PC-9 (cell line): Measurements from ENCODE around the gene AKAP12. TPM values are rescaled to one million over a fixed set of nuclear protein-coding genes. Genes with fewer than 3 reads are reported as not detected.

Experiments
- BruUV-seq: library from RNA; stranded (reverse); fragments of 400-500 nt; replicated peaks from 2 replicates; lab custom pipeline; 2021; lab: Mats Ljungman, UMichigan
- CTCF ChIA-PET: fragments of 300-600 bp; sonication (Branson Sonifier 250); formaldehyde crosslinking; loops from one replicate; lab custom pipeline; 2022; ENCODE audit warnings: antibody characterized with exemption; lab: Charles Lee
- POLR2A ChIA-PET: fragments of 300-600 bp; sonication (Branson Sonifier 250); formaldehyde crosslinking; loops from one replicate; lab custom pipeline; 2022; ENCODE audit warnings: antibody characterized with exemption; ENCODE audit not compliant: unreplicated experiment; lab: Charles Lee
- DNase-seq, 2 experiments: peaks; one replicate each; pipeline versions ENCODE4 v3.0.0 to v3.0.0-alpha.2; 2015 to 2022; ENCODE audit warnings: mixed read lengths in 1 of 2
- H2AFZ ChIP-seq: fragments of 200-600 bp; sonication (generic); 2 replicates; pipeline ENCODE4 v1.8.1; 2017; ENCODE audit warnings: antibody characterized with exemption
- H3F3A ChIP-seq: fragments of 200-600 bp; sonication (generic); 2 replicates; pipeline ENCODE4 v1.8.1; 2017; ENCODE audit warnings: antibody characterized with exemption, mild to moderate bottlenecking, low read depth; ENCODE audit not compliant: insufficient read depth
- H3K27ac ChIP-seq: fragments of 200-600 bp; sonication (generic); 2 replicates; pipeline ENCODE4 v1.6.1; 2016; ENCODE audit warnings: mixed run types
- H3K27me3 ChIP-seq: fragments of 200-600 bp; sonication (generic); 2 replicates; pipeline ENCODE4 v1.6.1; 2016; ENCODE audit warnings: low read depth, mixed run types; ENCODE audit not compliant: insufficient read depth
- H3K36me3 ChIP-seq: fragments of 200-600 bp; sonication (generic); 2 replicates; pipeline ENCODE4 v1.6.1; 2016; ENCODE audit warnings: low read depth, mixed run types
- H3K4me1 ChIP-seq: fragments of 200-600 bp; sonication (generic); replicated peaks from 2 replicates; pipeline ENCODE4 v1.6.1; 2016; ENCODE audit warnings: mixed run types; ENCODE audit not compliant: insufficient read depth
- H3K4me2 ChIP-seq: fragments of 200-600 bp; sonication (generic); 2 replicates; pipeline ENCODE4 v1.6.1; 2017; ENCODE audit warnings: mixed run types
- H3K4me3 ChIP-seq: fragments of 200-600 bp; sonication (generic); 2 replicates; pipeline ENCODE4 v1.6.1; 2016; ENCODE audit warnings: mixed run types
- H3K79me2 ChIP-seq: fragments of 200-600 bp; sonication (generic); 2 replicates; pipeline ENCODE4 v1.6.1; 2017; ENCODE audit warnings: low read depth, mixed run types
- H3K9me2 ChIP-seq: fragments of 200-600 bp; sonication (generic); 2 replicates; pipeline ENCODE4 v1.8.1; 2017; ENCODE audit warnings: mild to moderate bottlenecking; ENCODE audit not compliant: insufficient read depth
- H3K9me3 ChIP-seq: fragments of 200-600 bp; sonication (generic); 2 replicates; pipeline ENCODE4 v1.8.1; 2016; ENCODE audit warnings: low read depth; ENCODE audit not compliant: insufficient read depth
- H4K20me1 ChIP-seq: fragments of 200-600 bp; sonication (generic); 2 replicates; pipeline ENCODE4 v1.8.1; 2017; ENCODE audit not compliant: insufficient read depth
- EZH2 ChIP-seq: fragments of 200-600 bp; sonication (generic); IDR thresholded peaks from 2 replicates; pipeline ENCODE4 v1.8.0; 2017; ENCODE audit warnings: antibody characterized with exemption, low read depth
- intact Hi-C: fragments of 100-400 bp; cut with micrococcal nuclease; formaldehyde crosslinking; loops from one replicate; pipeline ENCODE4 v1.10.0; 2022; ENCODE audit not compliant: unreplicated experiment
- total RNA-seq: library from RNA; stranded (reverse); gene quantifications from 2 replicates; pipeline ENCODE4 v1.2.3, GENCODE V29; 2021
- TF ChIP-seq, protein P1 (sequence below): fragments of 200-600 bp; sonication (generic); conservative IDR thresholded peaks from 2 replicates; pipeline ENCODE4 v1.6.1; 2017; ENCODE audit warnings: mixed run types, antibody characterized with exemption, mild to moderate bottlenecking, moderate library complexity

AKAP12 gene
- total RNA-seq, 1 experiment from 2014 or later: 12.6 TPM

DNA sequence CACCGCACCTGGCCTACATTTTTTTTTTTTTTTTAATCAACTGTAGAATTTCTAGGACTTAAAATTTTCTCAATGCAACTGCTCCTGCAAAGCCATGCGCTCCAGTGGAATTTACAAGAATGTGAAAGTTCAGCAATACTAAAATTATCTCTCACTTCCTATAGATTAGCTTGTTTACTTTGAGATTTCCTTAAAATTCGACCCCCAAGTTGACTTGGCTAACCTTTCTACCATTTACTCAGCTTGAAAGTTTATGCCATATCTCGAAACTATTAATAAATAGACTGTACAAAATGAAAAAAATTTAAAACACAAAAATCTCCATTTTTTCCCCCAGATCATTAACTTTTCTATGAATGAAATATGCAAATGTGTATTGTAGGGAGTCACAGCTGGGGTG is 87.3 kb downstream of the AKAP12 start:
- no TSS peak for BruUV-seq
- H3K4me3 ChIP-seq: no peak overlapping the region
- H3K27me3 ChIP-seq: no peaks in the 10 kb centered on the region
- no peaks in the 10 kb centered on the region for H3K9me3 ChIP-seq
- H3K27ac ChIP-seq: no peak overlapping the region
- H3K79me2 ChIP-seq: peaks cover 35% of the 10 kb centered on the region
- DNase-seq: no peak
- peaks cover 39% of the 10 kb centered on the region for H3K4me1 ChIP-seq
- peak overlapping the region; percentile 91 for H3K4me2 ChIP-seq
- H4K20me1 ChIP-seq: no peaks in the 10 kb centered on the region
- H3K36me3 ChIP-seq: no peaks in the 10 kb centered on the region
- no peaks in the 10 kb centered on the region for H3K9me2 ChIP-seq
- no peak for TF ChIP-seq EZH2
- TF ChIP-seq, protein P1, sequence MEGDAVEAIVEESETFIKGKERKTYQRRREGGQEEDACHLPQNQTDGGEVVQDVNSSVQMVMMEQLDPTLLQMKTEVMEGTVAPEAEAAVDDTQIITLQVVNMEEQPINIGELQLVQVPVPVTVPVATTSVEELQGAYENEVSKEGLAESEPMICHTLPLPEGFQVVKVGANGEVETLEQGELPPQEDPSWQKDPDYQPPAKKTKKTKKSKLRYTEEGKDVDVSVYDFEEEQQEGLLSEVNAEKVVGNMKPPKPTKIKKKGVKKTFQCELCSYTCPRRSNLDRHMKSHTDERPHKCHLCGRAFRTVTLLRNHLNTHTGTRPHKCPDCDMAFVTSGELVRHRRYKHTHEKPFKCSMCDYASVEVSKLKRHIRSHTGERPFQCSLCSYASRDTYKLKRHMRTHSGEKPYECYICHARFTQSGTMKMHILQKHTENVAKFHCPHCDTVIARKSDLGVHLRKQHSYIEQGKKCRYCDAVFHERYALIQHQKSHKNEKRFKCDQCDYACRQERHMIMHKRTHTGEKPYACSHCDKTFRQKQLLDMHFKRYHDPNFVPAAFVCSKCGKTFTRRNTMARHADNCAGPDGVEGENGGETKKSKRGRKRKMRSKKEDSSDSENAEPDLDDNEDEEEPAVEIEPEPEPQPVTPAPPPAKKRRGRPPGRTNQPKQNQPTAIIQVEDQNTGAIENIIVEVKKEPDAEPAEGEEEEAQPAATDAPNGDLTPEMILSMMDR: no peak
- CTCF ChIA-PET: interaction anchor here (0.6 kb wide), 1 partner anchor 21 kb away, joined by 7 read pairs; no protein-coding TSS in a partner anchor
- POLR2A ChIA-PET: no interaction called here
- no peak overlapping the region for H2AFZ ChIP-seq
- H3F3A ChIP-seq: peaks cover 32% of the 10 kb centered on the region
- intact Hi-C loops: loop anchor here (10.0 kb wide), 2 partner anchors 82 to 282 kb away; no protein-coding TSS in a partner anchor

DNA sequence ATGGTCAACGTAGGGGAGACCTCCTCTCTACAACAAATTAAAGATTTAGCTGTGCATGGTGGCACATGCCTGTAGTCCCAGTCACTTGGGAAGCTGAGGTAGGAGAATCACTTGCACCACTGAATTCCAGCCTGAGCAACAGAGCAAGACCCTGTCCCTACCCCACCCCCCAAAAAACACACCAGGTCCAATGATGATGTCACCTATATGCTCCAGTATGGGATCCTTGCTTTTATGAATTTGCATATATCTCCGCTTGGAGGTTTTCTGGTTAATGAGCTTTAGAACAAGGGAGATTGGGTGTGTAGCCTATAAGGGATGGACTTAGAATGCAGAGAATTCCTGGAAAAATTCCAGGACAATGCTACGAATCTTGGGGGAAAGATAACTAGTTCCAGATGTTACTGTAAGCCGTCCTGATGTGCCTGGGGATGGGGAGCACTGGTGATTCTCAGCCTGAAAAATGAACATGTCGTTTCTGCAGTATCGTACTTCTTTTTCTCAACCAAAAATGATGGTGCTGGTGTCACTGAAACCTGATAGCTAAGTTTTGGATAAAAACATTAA is 90.4 kb downstream of the AKAP12 start:
- Histone ChIP-seq H3K27me3 (no peaks in the 10 kb centered on the region), H4K20me1 (no peaks in the 10 kb centered on the region), H3K9me2 (no peaks in the 10 kb centered on the region), H3K27ac (no peak overlapping the region), H3K4me3 (no peak overlapping the region), H3K36me3 (no peaks in the 10 kb centered on the region), H3K9me3 (no peaks in the 10 kb centered on the region), H3K79me2 (peaks cover 26% of the 10 kb centered on the region), H2AFZ (no peak overlapping the region), H3K4me2 (no peak overlapping the region), H3K4me1 (peaks cover 12% of the 10 kb centered on the region), H3F3A (peaks cover 19% of the 10 kb centered on the region)
- BruUV-seq: no TSS peak
- intact Hi-C loops: loop anchor here (10.0 kb wide), 1 partner anchor 1395 kb away; no protein-coding TSS in a partner anchor
- ChIA-PET POLR2A (interaction anchor here (0.7 kb wide), 1 partner anchor 406 kb away, joined by 3 read pairs; no protein-coding TSS in a partner anchor), CTCF (no interaction called here)
- no peak for DNase-seq
- no peak for TF ChIP-seq EZH2
- TF ChIP-seq, protein P1: no peak

- Histone ChIP-seq H3K4me3 (no peak overlapping the region), H4K20me1 (no peaks in the 10 kb centered on the region)
- CTCF ChIA-PET: interaction anchor here (0.9 to 1.5 kb wide), 2 partner anchors 15 to 518 kb away, joined by 3 to 6 read pairs; no protein-coding TSS in a partner anchor
Observed at GRCh38 chr6:151335930-151336329, 96.2 kb downstream of the AKAP12 start.

More at GRCh38 chr6:151335930-151336329, 96.2 kb downstream of the AKAP12 start:
- Histone ChIP-seq H3F3A (0 out of 2 replicates have a peak, but pooled peaks cover 5% of the 10 kb centered on the region), H3K9me3 (no peaks in the 10 kb centered on the region), H3K4me1 (no peaks in the 10 kb centered on the region), H3K9me2 (no peaks in the 10 kb centered on the region), H2AFZ (no peak overlapping the region), H3K4me2 (no peak overlapping the region), H3K27ac (no peak overlapping the region), H3K79me2 (no peaks in the 10 kb centered on the region; the same call in 1 of the 2 replicates), H3K27me3 (no peaks in the 10 kb centered on the region), H3K36me3 (no peaks in the 10 kb centered on the region)
- intact Hi-C loops: loop anchor here (1.0 to 10.0 kb wide), 3 partner anchors 444 to 1401 kb away; no protein-coding TSS in a partner anchor
- DNase-seq: no peak
- no peak for TF ChIP-seq EZH2
- TF ChIP-seq, protein P1: no peak
- POLR2A ChIA-PET: no interaction called here
- no TSS peak for BruUV-seq
